Activated T-cell treated with anti-CD3 and anti-CD28 coated beads, Interleukin-2, amount 50 U/mL, for 24 hours (primary cell): ENCODE results near the gene FAM20B.

Experiments
- DNase-seq: peaks from one replicate; pipeline ENCODE4 v3.0.0-alpha.2; 2020
- H3K27ac Mint-ChIP-seq: 2 replicates; pipeline ENCODE4 v1.8.0; 2020; ENCODE audit warnings: mild to moderate bottlenecking, mixed read lengths
- H3K27me3 Mint-ChIP-seq: 2 replicates; pipeline ENCODE4 v1.8.0; 2020; ENCODE audit warnings: mixed read lengths
- H3K36me3 Mint-ChIP-seq: 2 replicates; pipeline ENCODE4 v1.8.0; 2020; ENCODE audit warnings: low read depth, mixed read lengths
- H3K4me1 Mint-ChIP-seq: 2 replicates; pipeline ENCODE4 v1.8.0; 2020; ENCODE audit warnings: low read depth, mixed read lengths
- H3K4me3 Mint-ChIP-seq: 2 replicates; pipeline ENCODE4 v1.8.0; 2020; ENCODE audit warnings: mild to moderate bottlenecking, moderate library complexity, mixed read lengths
- H3K9me3 Mint-ChIP-seq: 2 replicates; pipeline ENCODE4 v1.8.0; 2020; ENCODE audit warnings: mixed read lengths

Gene FAM20B

GRCh38 chr1:179108644-179109043 lies 83.0 kb downstream of the FAM20B start:
- no peaks in the 10 kb centered on the region for H3K4me1 Mint-ChIP-seq
- H3K36me3 Mint-ChIP-seq, result peaks cover 53% of the 10 kb centered on the region
- H3K27ac Mint-ChIP-seq, result no peak overlapping the region
- DNase-seq, result no peak
- H3K27me3 Mint-ChIP-seq, result no peaks in the 10 kb centered on the region
- no peak overlapping the region for H3K4me3 Mint-ChIP-seq
- no peaks in the 10 kb centered on the region for H3K9me3 Mint-ChIP-seq

DNA sequence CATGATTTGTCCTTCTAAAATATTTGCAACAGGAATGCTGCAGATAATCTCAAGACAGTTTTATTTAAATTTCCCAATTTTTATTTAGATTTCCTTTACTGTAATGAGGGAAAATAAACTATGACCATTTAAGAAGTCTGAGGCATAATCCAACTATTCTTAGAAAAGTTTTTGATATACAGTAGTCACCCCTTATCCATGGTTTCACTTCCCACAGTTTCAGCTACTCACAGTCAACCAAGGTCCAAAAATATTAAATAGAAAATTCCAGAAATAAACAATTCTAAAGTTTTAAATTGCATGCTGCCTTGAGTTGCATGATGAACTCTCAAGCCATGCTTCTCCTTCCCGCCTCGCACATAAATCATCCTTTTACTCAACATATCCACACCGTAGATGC lies 89.5 kb downstream of the FAM20B start:
- H3K36me3 Mint-ChIP-seq, result peaks cover 64% of the 10 kb centered on the region
- no peak overlapping the region for H3K27ac Mint-ChIP-seq
- H3K9me3 Mint-ChIP-seq, result no peaks in the 10 kb centered on the region
- no peak overlapping the region for H3K4me3 Mint-ChIP-seq
- no peaks in the 10 kb centered on the region for H3K4me1 Mint-ChIP-seq
- no peak for DNase-seq
- H3K27me3 Mint-ChIP-seq, result no peaks in the 10 kb centered on the region

- H3K36me3 Mint-ChIP-seq, result peaks cover 55% of the 10 kb centered on the region
- H3K4me1 Mint-ChIP-seq, result peaks cover 8% of the 10 kb centered on the region
Measured at GRCh38 chr1:179119513-179119912, 93.8 kb downstream of the FAM20B start.

GRCh38 chr1:179120736-179121135 lies 95.0 kb downstream of the FAM20B start:
- no peaks in the 10 kb centered on the region for H3K9me3 Mint-ChIP-seq
- H3K36me3 Mint-ChIP-seq, result peaks cover 56% of the 10 kb centered on the region
- no peak for DNase-seq
- H3K27me3 Mint-ChIP-seq, result no peaks in the 10 kb centered on the region
- H3K27ac Mint-ChIP-seq, result no peak overlapping the region
- no peak overlapping the region for H3K4me3 Mint-ChIP-seq
- peaks cover 8% of the 10 kb centered on the region for H3K4me1 Mint-ChIP-seq

More at GRCh38 chr1:179119513-179119912, 93.8 kb downstream of the FAM20B start:
- DNase-seq, result no peak
- H3K9me3 Mint-ChIP-seq, result no peaks in the 10 kb centered on the region
- no peak overlapping the region for H3K27ac Mint-ChIP-seq
- no peak overlapping the region for H3K4me3 Mint-ChIP-seq
- no peaks in the 10 kb centered on the region for H3K27me3 Mint-ChIP-seq

GRCh38 chr1:179121159-179121938 lies 95.7 kb downstream of the FAM20B start:
- no peak for DNase-seq
- Mint-ChIP-seq H3K36me3 (peaks cover 55% of the 10 kb centered on the region), H3K27ac (no peak overlapping the region), H3K27me3 (no peaks in the 10 kb centered on the region), H3K4me3 (no peak overlapping the region), H3K4me1 (peaks cover 8% of the 10 kb centered on the region), H3K9me3 (no peaks in the 10 kb centered on the region)

DNA sequence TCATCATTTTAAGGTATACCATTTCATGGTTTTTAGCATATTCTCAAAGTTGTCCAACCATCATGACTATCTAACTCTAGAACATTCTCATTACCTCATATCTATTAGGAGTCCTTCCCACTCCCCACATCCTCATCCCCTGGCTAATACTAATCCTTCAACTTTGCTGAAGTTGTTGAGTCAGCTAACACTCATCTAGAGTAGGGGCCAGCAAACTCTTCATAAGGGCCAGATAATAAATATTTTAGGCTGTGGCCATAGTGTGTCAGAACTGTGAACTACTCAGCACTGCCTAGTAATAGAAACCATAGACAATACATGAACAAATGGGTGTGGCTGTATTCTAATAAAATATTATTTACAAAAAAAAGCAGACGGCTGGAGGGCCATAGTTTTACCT lies 99.2 kb downstream of the FAM20B start:
- Mint-ChIP-seq H3K27ac (no peak overlapping the region), H3K4me1 (peaks cover 34% of the 10 kb centered on the region), H3K9me3 (no peaks in the 10 kb centered on the region), H3K4me3 (no peak overlapping the region), H3K36me3 (peaks cover 35% of the 10 kb centered on the region), H3K27me3 (no peaks in the 10 kb centered on the region)
- no peak for DNase-seq
